Measurements from ENCODE around the gene BICD1. TPM values are rescaled to one million over a fixed set of nuclear protein-coding genes. Genes with fewer than 3 reads are reported as not detected.
A peak's percentile ranks its signal among the peaks of the same experiment; 100 is the strongest.
"Not testable (repeated sequence)": the region's sequence is repeated elsewhere in the genome, so short reads cannot be mapped to it uniquely, and the experiment has no call there.

BICD1 gene
- total and polyA plus RNA-seq, 2 donors (not counting 1 experiment from before 2014, with no cell fraction given): 15.2 to 93.5 TPM

- no peak overlapping the region for H3K27ac ChIP-seq (ENCODE audit: low read length in 2 of 2)
- H2AFZ ChIP-seq (ENCODE audit: insufficient read depth, low read depth, low read length, poor library complexity, severe bottlenecking): no peak overlapping the region
- no peaks in the 10 kb centered on the region for H3K4me1 Mint-ChIP-seq
- DNase-seq (no peak), ATAC-seq (ENCODE audit: low read depth) (peak; percentile 56)
- intact Hi-C loops (cut with micrococcal nuclease): no loop called here
- no peaks in the 10 kb centered on the region for H3K27me3 Mint-ChIP-seq
- ChIA-PET POLR2A (interaction anchor here (0.5 kb wide), 1 partner anchor 275 kb away, joined by 4 read pairs; no protein-coding TSS in a partner anchor), CTCF (no interaction called here)
- H3K4me1 ChIP-seq (ENCODE audit: control insufficient read depth in 2 of 2, insufficient read depth in 2 of 2, low read length in 2 of 2): peaks cover 0 to 5% of the 10 kb centered on the region in 2 donors
- no peaks in the 10 kb centered on the region for H3K36me3 ChIP-seq (replicated peaks in 1 of 2; ENCODE audit: control extremely low read depth in 1 of 2, control insufficient read depth in 1 of 2, extremely low read depth in 1 of 2, insufficient read depth in 2 of 2, low read length in 1 of 2)
- H3K79me2 ChIP-seq (ENCODE audit: control insufficient read depth, insufficient read depth, low read length): peaks cover 2% of the 10 kb centered on the region
- TF ChIP-seq CTCF (IDR thresholded peaks at IDR 0.05): no peak
- no peak for TF ChIP-seq EZH2 (IDR thresholded peaks at IDR 0.05; ENCODE audit: borderline replicate concordance, insufficient read depth, low read depth, low read length, poor library complexity, severe bottlenecking)
- H3K9me3 ChIP-seq (ENCODE audit: control extremely low read depth in 1 of 3, control insufficient read depth in 2 of 3, insufficient read depth in 1 of 3, low read length in 2 of 3): no peaks in the 10 kb centered on the region
- no peak overlapping the region for H3K27ac Mint-ChIP-seq
- H3K4me3 ChIP-seq (ENCODE audit: control extremely low read depth in 1 of 5, extremely low read depth in 1 of 5, insufficient read depth in 1 of 5, low read depth in 2 of 5, low read length in 4 of 5): no peak overlapping the region
- H3K9ac ChIP-seq (ENCODE audit: low read length): no peak overlapping the region
- no peak overlapping the region for H3K4me2 ChIP-seq (replicated peaks; ENCODE audit: low read depth, low read length, poor library complexity, severe bottlenecking)
- no peaks in the 10 kb centered on the region for H4K20me1 ChIP-seq (ENCODE audit: control insufficient read depth, insufficient read depth, low read length, poor library complexity, severe bottlenecking)
- WGBS (ENCODE audit: insufficient coverage): 40% methylated on average over 2 of the region's 3 CpGs
- H3K4me3 Mint-ChIP-seq: no peak overlapping the region
- no peaks in the 10 kb centered on the region for H3K9me3 Mint-ChIP-seq (ENCODE audit: insufficient read depth)
- H3K27me3 ChIP-seq (replicated peaks in 1 of 4; ENCODE audit: control extremely low read depth in 1 of 4, control insufficient read depth in 3 of 4, insufficient read depth in 4 of 4, low read length in 3 of 4): no peaks in the 10 kb centered on the region
These were observed 124.0 kb downstream of the BICD1 start for GRCh38 chr12:32230613-32230993.

GRCh38 chr12:32231361-32231760 lies 124.7 kb downstream of the BICD1 start:
- H3K4me3 Mint-ChIP-seq; H3K27me3 ChIP-seq (replicated peaks in 1 of 4; ENCODE audit: control extremely low read depth in 1 of 4, control insufficient read depth in 3 of 4, insufficient read depth in 4 of 4, low read length in 3 of 4); H3K4me2 ChIP-seq (replicated peaks; ENCODE audit: low read depth, low read length, poor library complexity, severe bottlenecking); H3K27ac ChIP-seq (ENCODE audit: low read length in 2 of 2); H3K9me3 Mint-ChIP-seq (ENCODE audit: insufficient read depth); H4K20me1 ChIP-seq (ENCODE audit: control insufficient read depth, insufficient read depth, low read length, poor library complexity, severe bottlenecking); H3K9ac ChIP-seq (ENCODE audit: low read length); intact Hi-C loops (cut with micrococcal nuclease); H3K79me2 ChIP-seq (ENCODE audit: control insufficient read depth, insufficient read depth, low read length); H3K27me3 Mint-ChIP-seq; DNase-seq; H3K4me1 ChIP-seq (ENCODE audit: control insufficient read depth in 2 of 2, insufficient read depth in 2 of 2, low read length in 2 of 2); H3K27ac Mint-ChIP-seq; H3K4me3 ChIP-seq (ENCODE audit: control extremely low read depth in 1 of 5, extremely low read depth in 1 of 5, insufficient read depth in 1 of 5, low read depth in 2 of 5, low read length in 4 of 5); H3K36me3 ChIP-seq (replicated peaks in 1 of 2; ENCODE audit: control extremely low read depth in 1 of 2, control insufficient read depth in 1 of 2, extremely low read depth in 1 of 2, insufficient read depth in 2 of 2, low read length in 1 of 2); CTCF ChIA-PET; ATAC-seq (ENCODE audit: low read depth); H3K4me1 Mint-ChIP-seq; H2AFZ ChIP-seq (ENCODE audit: insufficient read depth, low read depth, low read length, poor library complexity, severe bottlenecking); H3K9me3 ChIP-seq (ENCODE audit: control extremely low read depth in 1 of 3, control insufficient read depth in 2 of 3, insufficient read depth in 1 of 3, low read length in 2 of 3): not testable (repeated sequence)
- 100% methylated on average over 1 of the region's 2 CpGs for WGBS (ENCODE audit: insufficient coverage)
- POLR2A ChIA-PET: interaction anchor here (0.5 kb wide), 1 partner anchor 170 kb away, joined by 6 read pairs; no protein-coding TSS in a partner anchor
